Lung (tissue), 12 donors: Measurements from ENCODE around the gene SDK2. TPM values are rescaled to one million over a fixed set of nuclear protein-coding genes. Genes with fewer than 3 reads are reported as not detected.
A peak's percentile ranks its signal among the peaks of the same experiment; 100 is the strongest.

ENCODE experiments used
- ATAC-seq: fragments of 200-7000 bp; cut with Tn5 transposase; one replicate; pipeline ENCODE4 v1.9.1; 2020; ENCODE audit warnings: moderate number of reproducible peaks; ENCODE audit not compliant: insufficient read depth, low FRiP score
- DNase-seq, 3 donors: peaks; one replicate each; pipeline ENCODE4 v3.0.0-alpha.2; 2013 to 2017
- H3K27ac ChIP-seq, 2 donors: one replicate each; pipeline ENCODE4 v1.5.1; 2013; ENCODE audit warnings: mild to moderate bottlenecking in 2 of 2, moderate library complexity in 2 of 2, control low read depth in 1 of 2, inconsistent platforms in 1 of 2, low read depth in 1 of 2, low read length in 1 of 2
- H3K27me3 ChIP-seq, 3 donors: one replicate each; pipeline ENCODE4 v1.5.1; 2013; ENCODE audit warnings: low read length in 2 of 3; ENCODE audit not compliant: control insufficient read depth in 3 of 3, insufficient read depth in 3 of 3
- H3K36me3 ChIP-seq, 4 donors: one replicate each; pipeline ENCODE4 v1.5.1; 2013; ENCODE audit warnings: low read length in 4 of 4, mild to moderate bottlenecking in 1 of 4, moderate library complexity in 1 of 4; ENCODE audit not compliant: control insufficient read depth in 4 of 4, insufficient read depth in 4 of 4
- H3K4me1 ChIP-seq, 5 donors: one replicate each; pipeline ENCODE4 v1.5.1; 2013; ENCODE audit warnings: low read length in 5 of 5, mild to moderate bottlenecking in 2 of 5, moderate library complexity in 1 of 5; ENCODE audit not compliant: control insufficient read depth in 5 of 5, insufficient read depth in 5 of 5
- H3K4me3 ChIP-seq: one replicate; pipeline ENCODE4 v1.5.1; 2013; ENCODE audit warnings: mild to moderate bottlenecking, control low read depth, moderate library complexity
- H3K9ac ChIP-seq, 2 donors: one replicate each; pipeline ENCODE4 v1.5.1; 2013; ENCODE audit warnings: low read length in 2 of 2, control low read depth in 1 of 2; ENCODE audit not compliant: insufficient read depth in 1 of 2
- H3K9me3 ChIP-seq, 4 donors: one replicate each; pipeline ENCODE4 v1.5.1; 2013; ENCODE audit warnings: low read length in 3 of 4, mild to moderate bottlenecking in 1 of 4, moderate library complexity in 1 of 4; ENCODE audit not compliant: control insufficient read depth in 4 of 4, insufficient read depth in 3 of 4
- WGBS, 2 donors: extraction: QIAGEN DNeasy Blood & Tissue Kit; methylation state at CpG; one replicate each; pipeline ENCODE4 v1.1.7; 2013; 5-methylcytosine and 5-hydroxymethylcytosine counted together
- polyA plus RNA-seq, 2 donors: library from polyadenylated mRNA; stranded (reverse); fragments of 200-250 nt; gene quantifications; one replicate each; pipeline ENCODE4 v1.2.1, GENCODE V29; 2013
- total RNA-seq, 2 donors: library from RNA; depleted of rRNA in 1 of 2; stranded (reverse); fragments of >200 nt in 1 of 2; gene quantifications; one replicate each; pipeline ENCODE4 v1.2.1, GENCODE V29; 2014 to 2021
- TF ChIP-seq, protein P1 (sequence below): IDR thresholded peaks from 2 replicates; pipeline ENCODE4 v1.5.1; 2012; ENCODE audit warnings: mild to moderate bottlenecking; ENCODE audit errors: control extremely low read depth, extremely low read depth
- donor health status: control.
- donor health status: control.
- donor health status: Bipolar disorder and iron deficiency.
- donor health status: healthy.
- donor health status: DM: yes; HTN: yes; CAD: no.

SDK2 gene
- total and polyA plus RNA-seq, 4 donors, result 0.91 to 41.7 (median 4.3) TPM

DNA sequence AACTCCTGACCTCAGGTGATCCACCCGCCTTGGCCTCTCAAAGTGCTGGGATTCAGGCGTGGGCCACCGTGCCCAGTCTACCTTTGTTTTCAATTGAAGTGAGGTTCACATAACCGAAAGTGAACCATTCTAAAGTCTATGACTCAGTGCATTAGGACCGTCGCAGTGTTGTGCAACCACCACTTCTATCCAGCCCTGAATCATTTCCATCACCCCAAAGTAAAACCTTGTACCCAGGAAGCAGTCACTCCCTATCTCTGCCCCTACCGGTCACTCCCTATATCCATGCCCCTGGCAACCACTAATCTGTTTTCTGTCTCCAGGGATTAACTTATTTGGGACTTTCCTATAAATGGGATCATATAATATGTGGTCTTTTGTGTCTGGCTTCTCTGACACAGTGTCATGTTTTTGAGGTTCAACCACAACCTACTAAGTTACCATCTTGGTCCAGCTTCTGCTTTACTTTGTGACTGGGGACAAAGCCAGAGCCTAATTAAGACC, 304.1 kb downstream of the SDK2 start:
- Histone ChIP-seq H3K4me1 (peaks cover 0 to 75% (median 34%) of the 10 kb centered on the region in 5 donors), H3K27me3 (no peaks in the 10 kb centered on the region), H3K9ac (no peak overlapping the region), H3K4me3 (no peak overlapping the region), H3K9me3 (no peaks in the 10 kb centered on the region), H3K27ac (peak overlapping the region in 1 of 2 donors; percentile 54), H3K36me3 (no peaks in the 10 kb centered on the region)
- 44 to 62% methylated on average over 7 of the region's 7 CpGs for WGBS, 2 donors
- ATAC-seq (peak; percentile 75), DNase-seq (no peak)
- TF ChIP-seq, protein P1, sequence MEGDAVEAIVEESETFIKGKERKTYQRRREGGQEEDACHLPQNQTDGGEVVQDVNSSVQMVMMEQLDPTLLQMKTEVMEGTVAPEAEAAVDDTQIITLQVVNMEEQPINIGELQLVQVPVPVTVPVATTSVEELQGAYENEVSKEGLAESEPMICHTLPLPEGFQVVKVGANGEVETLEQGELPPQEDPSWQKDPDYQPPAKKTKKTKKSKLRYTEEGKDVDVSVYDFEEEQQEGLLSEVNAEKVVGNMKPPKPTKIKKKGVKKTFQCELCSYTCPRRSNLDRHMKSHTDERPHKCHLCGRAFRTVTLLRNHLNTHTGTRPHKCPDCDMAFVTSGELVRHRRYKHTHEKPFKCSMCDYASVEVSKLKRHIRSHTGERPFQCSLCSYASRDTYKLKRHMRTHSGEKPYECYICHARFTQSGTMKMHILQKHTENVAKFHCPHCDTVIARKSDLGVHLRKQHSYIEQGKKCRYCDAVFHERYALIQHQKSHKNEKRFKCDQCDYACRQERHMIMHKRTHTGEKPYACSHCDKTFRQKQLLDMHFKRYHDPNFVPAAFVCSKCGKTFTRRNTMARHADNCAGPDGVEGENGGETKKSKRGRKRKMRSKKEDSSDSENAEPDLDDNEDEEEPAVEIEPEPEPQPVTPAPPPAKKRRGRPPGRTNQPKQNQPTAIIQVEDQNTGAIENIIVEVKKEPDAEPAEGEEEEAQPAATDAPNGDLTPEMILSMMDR, result no peak

GRCh38 chr17:73338566-73339197, 305.6 kb downstream of the SDK2 start:
- peaks cover 0 to 66% (median 23%) of the 10 kb centered on the region in 5 donors for H3K4me1 ChIP-seq
- H3K27me3 ChIP-seq, result no peaks in the 10 kb centered on the region
- no peaks in the 10 kb centered on the region for H3K9me3 ChIP-seq
- no peak for DNase-seq
- no peak overlapping the region for H3K4me3 ChIP-seq
- H3K36me3 ChIP-seq, result no peaks in the 10 kb centered on the region
- peak overlapping the region in 1 of 2 donors; percentile 27 for H3K27ac ChIP-seq
- TF ChIP-seq, protein P1, result no peak
- peak overlapping the region in 1 of 2 donors; percentile 70 for H3K9ac ChIP-seq
- no peak for ATAC-seq
- WGBS, 2 donors, result 87 to 90% methylated on average over 22 of the region's 22 CpGs

DNA sequence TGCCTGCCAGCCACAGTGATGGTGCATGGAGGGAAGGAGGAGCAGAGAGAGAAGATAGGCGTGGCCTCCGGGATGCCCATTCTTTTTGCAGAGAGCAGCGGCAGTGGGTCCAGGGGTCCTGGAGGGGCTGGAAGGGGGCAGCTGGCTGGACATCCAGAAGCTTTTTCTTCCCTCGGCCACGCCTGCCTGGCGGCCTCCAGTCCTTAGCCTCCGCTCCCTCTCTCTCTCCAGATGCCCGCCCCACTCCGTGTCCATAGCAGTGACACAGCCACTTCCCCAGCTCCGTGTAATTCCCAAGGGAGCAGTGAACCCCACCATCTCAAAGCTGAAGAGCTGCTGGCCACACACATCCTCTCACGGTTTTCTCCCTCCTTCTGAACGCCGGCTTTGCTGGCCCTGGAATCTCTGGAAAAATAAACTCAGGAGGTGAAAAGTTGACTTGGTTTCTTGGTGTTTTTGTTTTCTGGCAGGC, 306.2 kb downstream of the SDK2 start:
- Histone ChIP-seq H3K36me3 (no peaks in the 10 kb centered on the region), H3K27me3 (no peaks in the 10 kb centered on the region), H3K9ac (peak overlapping the region in 1 of 2 donors; percentile 70), H3K9me3 (no peaks in the 10 kb centered on the region), H3K4me3 (no peak overlapping the region), H3K27ac (peak overlapping the region in 1 of 2 donors; percentile 27), H3K4me1 (peaks cover 0 to 62% (median 21%) of the 10 kb centered on the region in 5 donors)
- ATAC-seq (no peak), DNase-seq (peak; percentile 84 to 95 (median 95))
- TF ChIP-seq, protein P1, result no peak
- WGBS, 2 donors, result 74 to 75% methylated on average over 10 to 13 of the region's 13 CpGs
